IMR-90 (cell line): ENCODE measurements around the gene SLC9A9. TPM values are rescaled to one million over a fixed set of nuclear protein-coding genes. Genes with fewer than 3 reads are reported as not detected.

ENCODE experiments used
- ATAC-seq: fragments of 200-7000 bp; cut with Tn5 transposase; 2 replicates; pipeline ENCODE4 v1.9.1; 2020; ENCODE audit warnings: low read depth, mild to moderate bottlenecking, moderate library complexity
- BruUV-seq: library from RNA; stranded (reverse); fragments of 400-500 nt; replicated peaks from 2 replicates; lab custom pipeline; 2021; lab: Mats Ljungman, UMichigan
- CTCF ChIA-PET: fragments of 300-600 bp; formaldehyde crosslinking; extraction: SDS; loops from one replicate; lab custom pipeline; 2021; ENCODE audit warnings: antibody characterized with exemption; lab: Yijun Ruan, JAX
- POLR2A ChIA-PET: fragments of 300-600 bp; sonication (Branson Sonifier 250); formaldehyde crosslinking; loops from one replicate; lab custom pipeline; 2022; ENCODE audit warnings: antibody characterized with exemption; ENCODE audit not compliant: unreplicated experiment; lab: Charles Lee
- DNase-seq: peaks from one replicate; pipeline ENCODE4 v3.0.0; 2013
- H2AFZ ChIP-seq: replicated peaks from 2 replicates; pipeline ENCODE3; 2013; ENCODE audit warnings: low read length, mild to moderate bottlenecking; ENCODE audit not compliant: poor library complexity
- H2AK5ac ChIP-seq: 2 replicates; pipeline ENCODE4 v1.6.1; 2013; ENCODE audit warnings: low read depth, low read length, inconsistent platforms
- H2AK9ac ChIP-seq: replicated peaks from 2 replicates; pipeline ENCODE3; 2013; ENCODE audit warnings: mild to moderate bottlenecking, low read depth, low read length, moderate library complexity; ENCODE audit not compliant: poor library complexity
- H2BK120ac ChIP-seq: 2 replicates; pipeline ENCODE4 v1.6.1; 2013; ENCODE audit warnings: low read depth, low read length, inconsistent platforms
- H2BK15ac ChIP-seq: 3 replicates; pipeline ENCODE4 v1.6.1; 2013; ENCODE audit warnings: low read depth, low read length, inconsistent platforms
- H2BK20ac ChIP-seq: 2 replicates; pipeline ENCODE4 v1.6.1; 2013; ENCODE audit warnings: low read depth, mild to moderate bottlenecking, inconsistent platforms, low read length, moderate library complexity
- H2BK5ac ChIP-seq: 2 replicates; pipeline ENCODE4 v1.6.1; 2013; ENCODE audit warnings: mild to moderate bottlenecking, low read depth, low read length, inconsistent platforms; ENCODE audit not compliant: poor library complexity, severe bottlenecking
- H3K14ac ChIP-seq: replicated peaks from 2 replicates; pipeline ENCODE4 v1.6.1; 2013; ENCODE audit warnings: low read depth, low read length, inconsistent platforms
- H3K18ac ChIP-seq: 2 replicates; pipeline ENCODE4 v1.6.1; 2013; ENCODE audit warnings: low read depth, low read length, control low read depth
- H3K23ac ChIP-seq: 2 replicates; pipeline ENCODE4 v1.6.1; 2013; ENCODE audit warnings: low read depth, low read length, inconsistent platforms
- H3K27ac ChIP-seq: 2 replicates; pipeline ENCODE4 v1.5.1; 2013; ENCODE audit warnings: mild to moderate bottlenecking, control low read depth, low read length; ENCODE audit not compliant: insufficient read depth
- H3K27me3 ChIP-seq: 2 replicates; pipeline ENCODE4 v1.6.1; 2013; ENCODE audit warnings: low read length; ENCODE audit not compliant: control insufficient read depth, insufficient read depth
- H3K36me3 ChIP-seq: 2 replicates; pipeline ENCODE4 v1.6.1; 2013; ENCODE audit warnings: low read length, mixed read lengths; ENCODE audit not compliant: control insufficient read depth, insufficient read depth
- H3K4ac ChIP-seq: 2 replicates; pipeline ENCODE4 v1.6.1; 2013; ENCODE audit warnings: low read depth, low read length, inconsistent platforms
- H3K4me1 ChIP-seq: 2 replicates; pipeline ENCODE4 v1.6.1; 2013; ENCODE audit warnings: low read length, mixed read lengths; ENCODE audit not compliant: control insufficient read depth, insufficient read depth
- H3K4me2 ChIP-seq: 2 replicates; pipeline ENCODE4 v1.6.1; 2013; ENCODE audit warnings: low read depth, mild to moderate bottlenecking, control low read depth, low read length, moderate library complexity
- H3K4me3 ChIP-seq: 2 replicates; pipeline ENCODE4 v1.5.1; 2013; ENCODE audit warnings: low read depth, mild to moderate bottlenecking, control low read depth, low read length, moderate library complexity; ENCODE audit not compliant: insufficient read depth
- H3K56ac ChIP-seq: 2 replicates; pipeline ENCODE4 v1.6.1; 2013; ENCODE audit warnings: low read length, inconsistent platforms; ENCODE audit not compliant: insufficient read depth; ENCODE audit errors: extremely low read depth
- H3K79me1 ChIP-seq, 2 experiments: 2 replicates each; pipeline ENCODE4 v1.6.1; 2013; ENCODE audit warnings: low read length in 2 of 2, inconsistent platforms in 1 of 2, low read depth in 1 of 2
- H3K9ac ChIP-seq: 2 replicates; pipeline ENCODE4 v1.6.1; 2013; ENCODE audit warnings: low read depth, low read length, control low read depth
- H3K9me1 ChIP-seq: 2 replicates; pipeline ENCODE4 v1.6.1; 2013; ENCODE audit warnings: low read length, inconsistent platforms; ENCODE audit not compliant: insufficient read depth
- H3K9me3 ChIP-seq: 2 replicates; pipeline ENCODE4 v1.6.1; 2013; ENCODE audit warnings: low read length; ENCODE audit not compliant: control insufficient read depth, insufficient read depth
- H4K20me1 ChIP-seq: 2 replicates; pipeline ENCODE4 v1.6.1; 2013; ENCODE audit warnings: low read length, inconsistent platforms; ENCODE audit not compliant: insufficient read depth
- H4K5ac ChIP-seq: 2 replicates; pipeline ENCODE4 v1.6.1; 2013; ENCODE audit warnings: mild to moderate bottlenecking, low read depth, low read length, control low read depth
- H4K8ac ChIP-seq, 2 experiments: 2 replicates each; pipeline ENCODE4 v1.6.1; 2013; ENCODE audit warnings: low read depth in 2 of 2, low read length in 2 of 2, control low read depth in 1 of 2, inconsistent platforms in 1 of 2
- H4K91ac ChIP-seq: 2 replicates; pipeline ENCODE4 v1.6.1; 2013; ENCODE audit warnings: low read depth, low read length, inconsistent platforms; ENCODE audit not compliant: insufficient read depth
- BHLHE40 ChIP-seq: fragments of 150-350 bp; IDR thresholded peaks from 2 replicates; pipeline ENCODE4 v1.6.1; 2016; ENCODE audit warnings: mild to moderate bottlenecking, low read depth, low read length
- CEBPB ChIP-seq: IDR thresholded peaks from 2 replicates; pipeline ENCODE4 v1.6.1; 2012; ENCODE audit warnings: low read depth, low read length, improper control_type of control experiment
- FOS ChIP-seq: fragments of 150-350 bp; IDR thresholded peaks from 2 replicates; pipeline ENCODE4 v1.6.1; 2016; ENCODE audit warnings: low read depth, low read length
- MAZ ChIP-seq: IDR thresholded peaks from 2 replicates; pipeline ENCODE4 v1.6.1; 2012; ENCODE audit warnings: low read depth, mild to moderate bottlenecking, low read length, improper control_type of control experiment, moderate library complexity, borderline replicate concordance
- WGBS, 2 experiments: methylation state at CpG; one replicate each; pipeline versions ENCODE4 v1.1.5 to v1.1.7; 2013; ENCODE audit warnings: missing lambda C conversion rate in 2 of 2; ENCODE audit not compliant: insufficient read length in 1 of 2; ENCODE audit errors: extremely low coverage in 2 of 2; 5-methylcytosine and 5-hydroxymethylcytosine counted together
- dilution Hi-C: fragments of 300-500 bp; cut with HindIII; formaldehyde crosslinking; loops from one replicate; pipeline ENCODE4 v1.14.3; 2018; ENCODE audit warnings: low sequenced_read_pairs; ENCODE audit not compliant: unreplicated experiment
- in situ Hi-C: fragments of 300-500 bp; cut with MboI; formaldehyde crosslinking; loops from 3 replicates; pipeline ENCODE4 v1.14.3; 2019; ENCODE audit warnings: low sequenced_read_pairs, inconsistent platforms, mixed read lengths
- intact Hi-C: fragments of 100-400 bp; cut with micrococcal nuclease; formaldehyde crosslinking; loops from 2 replicates; pipeline ENCODE4 v1.10.0; 2022
- polyA plus RNA-seq, 3 experiments: library from polyadenylated mRNA; depleted of rRNA; stranded (reverse); fragments of >200 nt; gene quantifications; 2 replicates each; pipeline ENCODE4 v1.2.3, GENCODE V29; 2012; ENCODE audit warnings: low replicate concordance in 1 of 3
- total RNA-seq: library from RNA; depleted of rRNA; stranded (reverse); fragments of >200 nt; gene quantifications from 2 replicates; pipeline ENCODE4 v1.2.3, GENCODE V29; 2012

SLC9A9 gene
- total and polyA plus RNA-seq, 2 of the 4 experiments (the other 2 are of a cell fraction), result 1.4 to 2.3 TPM

DNA sequence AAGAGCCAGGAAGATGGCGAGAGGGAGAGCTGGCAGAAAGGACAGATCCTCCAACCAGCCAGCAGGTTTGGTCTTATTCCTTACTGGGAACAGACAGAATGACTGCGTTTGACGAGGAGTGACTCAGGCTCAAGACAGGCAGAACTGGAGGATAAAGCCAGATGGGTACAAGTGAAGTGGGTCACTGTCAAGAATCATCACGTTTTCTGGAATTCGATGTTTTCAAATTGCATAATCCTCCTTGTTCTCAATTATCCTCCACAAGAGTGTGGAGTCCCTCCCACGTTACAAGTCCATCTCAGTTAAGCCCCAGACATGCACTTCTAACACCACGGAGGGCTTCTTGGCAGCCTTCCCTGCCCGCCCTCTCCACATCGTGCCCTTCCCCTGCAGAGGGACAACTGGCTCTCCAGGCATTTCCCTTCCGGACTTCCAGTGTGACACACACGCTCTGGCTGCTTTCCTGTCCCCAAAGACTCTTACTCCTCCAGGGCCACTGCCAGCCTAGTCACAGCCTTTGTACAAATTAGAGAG is 545.6 kb downstream of the SLC9A9 start:
- TF ChIP-seq MAZ (no peak), CEBPB (peak; percentile 74), BHLHE40 (peak; percentile 74), FOS (0 out of 2 replicates have a peak, but pooled peaks have one; percentile 16)
- dilution Hi-C loops (no loop called here), in situ Hi-C loops (loop anchor here (10.0 kb wide), 1 partner anchor 178 kb away; no protein-coding TSS in a partner anchor), intact Hi-C loops (no loop called here)
- Histone ChIP-seq H3K9ac (no peak overlapping the region), H3K79me1 (no peaks in the 10 kb centered on the region), H2AK5ac (no peak overlapping the region), H2BK15ac (no peak overlapping the region), H3K27ac (no peak overlapping the region), H3K4me1 (peaks cover 3% of the 10 kb centered on the region), H3K23ac (no peak overlapping the region), H3K4me2 (0 out of 2 replicates have a peak overlapping the region, but pooled peaks have one; percentile 2), H3K9me1 (peaks cover 9% of the 10 kb centered on the region), H3K4me3 (no peak overlapping the region), H4K91ac (no peak overlapping the region), H3K36me3 (no peaks in the 10 kb centered on the region), H2BK120ac (no peak overlapping the region), H3K27me3 (no peaks in the 10 kb centered on the region), H3K56ac (no peak overlapping the region), H2BK20ac (no peak overlapping the region), H3K14ac (no peak overlapping the region), H2AFZ (peak overlapping the region; percentile 64), H4K20me1 (no peaks in the 10 kb centered on the region), H4K5ac (no peak overlapping the region), H3K4ac (peak overlapping the region; percentile 42; the same call in 1 of the 2 replicates), H3K9me3 (no peaks in the 10 kb centered on the region), H3K18ac (no peak overlapping the region), H2AK9ac (no peak overlapping the region), H4K8ac (no peak overlapping the region; a peak in 1 of 4 replicates), H2BK5ac (peak overlapping the region; percentile 25)
- WGBS, 2 experiments, result 0% methylated on average over 1 of the region's 11 CpGs; no CpG with 5 or more reads in 1 of the 2 experiments
- DNase-seq (peak; percentile 74), ATAC-seq (peak; percentile 83)
- POLR2A ChIA-PET, result no interaction called here
- no TSS peak for BruUV-seq
- CTCF ChIA-PET, result interaction anchor here (0.7 kb wide), 1 partner anchor 10 kb away, joined by 4 read pairs; no protein-coding TSS in a partner anchor
